NCI-H510A treated with DMSO at 0.1 percent for 48 hours (cell line): ENCODE measurements around the gene CSAG2.

Source experiments
- DNase-seq: peaks from one replicate; lab custom pipeline; 2025; lab: John Stamatoyannopoulos, UW

Gene CSAG2

DNA sequence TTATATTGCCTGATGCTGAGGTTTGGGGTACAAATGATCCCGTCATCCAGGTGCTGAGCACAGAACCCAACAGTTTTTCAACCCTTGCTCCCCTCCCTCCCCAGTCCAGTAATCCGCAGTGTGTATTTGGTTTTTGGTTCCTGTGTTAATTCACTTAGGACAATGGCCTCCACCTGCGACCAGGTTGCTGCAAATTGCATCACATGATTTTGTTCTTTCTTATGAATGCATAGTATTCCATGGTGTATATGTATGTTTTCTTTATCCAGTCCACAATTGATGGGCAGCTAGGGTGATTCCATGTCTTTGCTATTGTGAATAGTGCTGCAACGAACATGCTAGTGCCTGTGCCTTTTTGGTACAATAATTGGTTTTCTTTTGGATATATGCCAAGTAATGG lies 46.0 kb downstream of the CSAG2 start:
- DNase-seq = no peak

DNA sequence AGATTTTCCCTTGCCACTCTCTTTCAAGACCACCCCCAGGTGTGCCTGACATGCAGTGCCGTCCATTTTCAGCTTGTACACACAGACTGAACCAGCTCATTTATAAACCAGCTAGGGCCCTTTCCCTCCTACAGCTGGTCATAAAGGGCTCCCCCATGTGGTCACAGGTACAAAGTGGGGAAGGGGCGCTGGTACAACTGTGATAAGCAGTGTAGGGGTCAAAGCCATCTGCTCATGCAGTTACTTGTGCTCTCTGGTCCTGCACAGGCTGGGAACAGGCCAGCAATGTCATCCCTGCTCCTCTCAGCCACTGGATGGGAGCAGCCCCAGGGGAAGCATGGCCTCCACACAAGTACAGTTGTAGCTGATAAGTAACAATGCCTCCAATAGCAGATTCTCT lies 50.8 kb downstream of the CSAG2 start:
- DNase-seq = no peak
